GM13977 (cell line): ENCODE results near the gene ZBTB45.
"Not testable (repeated sequence)": the region's sequence is repeated elsewhere in the genome, so short reads cannot be mapped to it uniquely, and the experiment has no call there.

Source experiments
- DNase-seq: peaks from one replicate; pipeline ENCODE4 v3.0.0; 2012; ENCODE audit warnings: low spot score
- in situ Hi-C: fragments of 300-500 bp; cut with MboI; formaldehyde crosslinking; loops from one replicate; pipeline ENCODE4 v1.12.0; 2022; ENCODE audit warnings: low sequenced_read_pairs, low pct_unique_long_range_greater_than_20kb, mixed read lengths, inconsistent platforms; ENCODE audit not compliant: unreplicated experiment
- TF ChIP-seq, protein P1 (sequence below): IDR thresholded peaks from 2 replicates; pipeline ENCODE4 v1.5.1; 2012; ENCODE audit warnings: mild to moderate bottlenecking, control low read depth; ENCODE audit not compliant: insufficient read depth; ENCODE audit errors: extremely low read depth, missing control alignments

ZBTB45 gene

DNA sequence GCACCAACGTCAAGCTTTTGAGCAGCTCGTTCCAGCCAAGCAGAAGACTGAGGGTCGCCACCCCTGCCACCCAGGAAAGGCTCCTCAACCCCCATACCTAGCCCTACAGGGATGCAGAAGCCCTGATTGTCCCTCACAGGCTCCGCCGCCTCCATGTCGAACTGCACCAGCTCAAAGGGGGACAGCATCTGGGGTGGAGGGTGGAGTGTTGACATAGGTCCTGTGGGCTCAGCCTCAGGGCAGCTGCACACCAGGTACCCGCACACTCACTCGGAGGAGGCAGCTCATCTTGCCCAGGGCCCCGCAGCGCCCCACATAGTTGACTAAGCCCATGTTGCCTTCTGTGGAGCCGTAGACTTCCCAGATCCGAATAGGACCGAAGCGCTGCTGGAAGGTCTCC, 19.4 kb downstream of the ZBTB45 start:
- TF ChIP-seq, protein P1, sequence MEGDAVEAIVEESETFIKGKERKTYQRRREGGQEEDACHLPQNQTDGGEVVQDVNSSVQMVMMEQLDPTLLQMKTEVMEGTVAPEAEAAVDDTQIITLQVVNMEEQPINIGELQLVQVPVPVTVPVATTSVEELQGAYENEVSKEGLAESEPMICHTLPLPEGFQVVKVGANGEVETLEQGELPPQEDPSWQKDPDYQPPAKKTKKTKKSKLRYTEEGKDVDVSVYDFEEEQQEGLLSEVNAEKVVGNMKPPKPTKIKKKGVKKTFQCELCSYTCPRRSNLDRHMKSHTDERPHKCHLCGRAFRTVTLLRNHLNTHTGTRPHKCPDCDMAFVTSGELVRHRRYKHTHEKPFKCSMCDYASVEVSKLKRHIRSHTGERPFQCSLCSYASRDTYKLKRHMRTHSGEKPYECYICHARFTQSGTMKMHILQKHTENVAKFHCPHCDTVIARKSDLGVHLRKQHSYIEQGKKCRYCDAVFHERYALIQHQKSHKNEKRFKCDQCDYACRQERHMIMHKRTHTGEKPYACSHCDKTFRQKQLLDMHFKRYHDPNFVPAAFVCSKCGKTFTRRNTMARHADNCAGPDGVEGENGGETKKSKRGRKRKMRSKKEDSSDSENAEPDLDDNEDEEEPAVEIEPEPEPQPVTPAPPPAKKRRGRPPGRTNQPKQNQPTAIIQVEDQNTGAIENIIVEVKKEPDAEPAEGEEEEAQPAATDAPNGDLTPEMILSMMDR, result no peak
- in situ Hi-C loops, result no loop called here
- no peak for DNase-seq

DNA sequence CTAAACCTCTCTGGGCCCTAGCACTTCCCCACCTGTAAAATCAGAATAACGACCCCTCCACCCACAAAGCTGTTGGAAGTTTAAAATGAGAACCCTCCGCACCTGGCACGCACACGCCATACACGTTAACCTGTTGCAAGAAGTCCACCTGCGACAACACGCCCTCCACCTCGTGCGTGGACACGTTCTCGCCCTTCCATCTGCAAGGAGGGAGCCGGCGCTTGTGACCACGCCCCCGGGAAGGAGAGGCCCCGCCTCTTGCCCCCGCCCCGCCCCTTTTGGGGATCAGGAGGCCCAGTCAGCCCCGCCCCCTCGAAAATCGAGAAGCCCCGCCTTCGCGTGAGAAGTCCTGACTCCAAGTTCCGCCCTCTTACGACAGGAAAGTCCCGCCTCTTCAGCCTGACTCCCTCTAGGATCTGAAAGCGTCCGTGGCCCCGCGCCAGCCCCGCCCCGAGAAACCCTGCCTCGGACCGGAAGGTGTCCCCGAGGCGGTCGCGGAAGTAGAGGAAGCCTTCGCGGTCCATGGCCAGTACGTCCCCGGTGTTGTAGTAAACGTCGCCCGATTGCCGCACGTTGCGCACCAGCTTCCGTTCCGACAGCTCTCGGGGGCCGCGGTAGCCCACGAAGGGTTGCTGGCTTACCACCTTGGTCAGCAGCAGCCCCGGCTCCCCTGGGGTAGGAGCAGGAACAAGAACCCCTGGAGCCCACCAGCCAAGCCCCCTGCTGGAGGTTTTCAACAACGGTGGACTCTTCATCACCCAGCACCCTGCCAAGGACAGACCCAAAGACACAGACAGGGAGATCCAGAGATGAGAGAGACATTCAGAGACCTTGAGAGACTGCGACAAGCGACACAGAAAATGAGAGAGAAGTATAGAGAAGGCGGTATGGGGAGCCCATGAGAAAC, 20.3 kb downstream of the ZBTB45 start:
- DNase-seq, result peak; percentile 98
- TF ChIP-seq, protein P1, result peak; percentile 19
- in situ Hi-C loops, result no loop called here

DNA sequence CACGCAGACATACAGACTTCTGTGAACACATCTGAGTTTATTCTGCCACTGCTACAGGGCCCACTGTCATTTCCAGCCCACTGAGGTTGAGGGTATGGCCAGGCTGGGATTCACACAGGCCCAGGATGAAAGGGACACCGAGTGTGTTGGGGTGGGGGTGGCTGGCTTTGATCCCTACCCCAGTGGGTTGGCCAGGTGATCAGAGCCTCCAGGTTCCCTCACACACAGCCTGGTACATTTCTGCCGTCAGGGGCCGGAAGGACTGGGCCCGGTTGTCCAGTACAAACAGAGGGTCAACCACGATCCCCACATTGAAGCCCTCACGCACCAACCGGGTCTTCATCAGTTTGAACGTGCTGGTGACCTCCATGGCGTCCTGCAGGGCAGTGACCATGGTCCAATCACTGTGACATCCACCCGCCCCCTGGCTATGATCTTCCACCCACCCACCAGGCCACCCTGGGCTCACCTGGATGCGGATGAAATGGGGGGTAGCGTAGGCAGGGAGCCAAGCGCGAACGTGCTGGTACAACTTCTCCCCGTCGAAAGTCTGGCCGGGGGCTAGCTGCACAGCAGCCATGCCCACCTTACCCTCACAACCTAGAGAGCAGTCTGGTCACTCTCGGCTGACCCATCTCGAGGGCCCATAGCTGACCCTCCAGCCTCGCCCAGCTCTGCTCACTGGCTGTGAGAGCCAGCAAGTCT, 21.1 kb downstream of the ZBTB45 start:
- DNase-seq, result no peak
- TF ChIP-seq, protein P1, result no peak
- in situ Hi-C loops, result no loop called here

DNA sequence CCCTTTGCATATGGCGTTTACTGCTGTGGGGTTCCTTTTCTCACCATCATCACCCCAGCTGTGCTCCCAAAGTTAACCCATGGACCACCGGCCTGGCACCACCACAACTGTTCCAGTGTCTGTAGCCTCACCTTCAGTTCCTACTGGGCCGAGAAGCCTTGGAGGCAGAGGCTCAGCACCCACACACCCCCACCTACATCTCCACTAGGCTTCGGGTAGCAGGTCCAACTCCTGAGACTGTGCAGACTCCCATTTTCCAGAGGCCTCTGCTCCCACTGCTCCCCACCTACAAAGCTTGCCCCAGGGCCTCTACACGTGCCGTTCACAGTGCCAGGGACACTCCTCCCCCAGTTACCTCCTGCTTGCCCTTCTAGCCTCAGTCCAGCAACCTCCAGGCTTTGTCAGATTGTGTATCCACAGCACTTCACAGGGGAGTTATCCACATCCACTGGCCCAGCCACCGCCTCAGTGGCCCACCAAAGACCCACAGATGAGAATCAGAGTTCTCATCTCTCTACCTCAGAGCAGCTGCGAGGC, 21.9 kb downstream of the ZBTB45 start:
- in situ Hi-C loops, result no loop called here
- TF ChIP-seq, protein P1, result no peak
- DNase-seq, result no peak

DNA sequence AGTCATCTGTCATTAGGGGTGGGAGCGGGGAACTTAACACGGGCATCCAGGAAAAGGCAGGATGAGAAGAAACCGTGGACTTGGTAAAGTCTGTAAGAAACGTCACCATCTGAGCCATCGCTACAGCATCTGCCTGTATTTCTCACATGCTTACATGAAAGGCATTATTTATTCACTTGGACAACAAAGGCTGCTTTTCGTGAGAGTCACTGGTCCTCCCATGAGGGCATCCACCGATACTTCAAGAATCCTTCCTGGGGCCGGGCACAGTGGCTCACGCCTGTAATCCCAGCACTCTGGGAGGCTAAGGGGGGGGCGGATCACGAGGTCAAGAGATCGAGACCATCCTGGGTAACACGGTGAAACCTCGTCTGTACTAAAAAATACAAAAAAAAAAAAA, 27.3 kb downstream of the ZBTB45 start:
- TF ChIP-seq, protein P1, result no peak
- no peak for DNase-seq
- in situ Hi-C loops, result no loop called here

DNA sequence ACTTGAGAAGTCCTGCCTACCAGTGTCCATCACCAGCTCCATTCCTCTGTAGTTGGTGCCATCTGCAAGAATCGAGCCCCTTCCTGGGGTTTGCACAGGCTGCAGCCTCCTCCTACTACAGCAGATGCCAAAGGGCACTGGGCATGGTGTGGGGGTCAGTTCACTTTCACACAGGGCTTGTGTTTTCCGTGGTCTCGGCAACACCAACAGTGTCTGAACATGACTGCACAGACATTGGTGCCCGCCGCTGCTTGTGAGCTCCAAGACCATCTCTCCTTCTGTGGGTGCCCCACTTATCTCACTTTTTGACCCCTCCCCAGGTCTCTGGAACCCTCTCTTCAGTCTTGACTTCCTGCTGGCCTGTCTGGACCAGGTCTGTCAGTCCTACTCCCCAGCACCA, 28.2 kb downstream of the ZBTB45 start:
- TF ChIP-seq, protein P1, result no peak
- DNase-seq, result no peak
- in situ Hi-C loops, result no loop called here

DNA sequence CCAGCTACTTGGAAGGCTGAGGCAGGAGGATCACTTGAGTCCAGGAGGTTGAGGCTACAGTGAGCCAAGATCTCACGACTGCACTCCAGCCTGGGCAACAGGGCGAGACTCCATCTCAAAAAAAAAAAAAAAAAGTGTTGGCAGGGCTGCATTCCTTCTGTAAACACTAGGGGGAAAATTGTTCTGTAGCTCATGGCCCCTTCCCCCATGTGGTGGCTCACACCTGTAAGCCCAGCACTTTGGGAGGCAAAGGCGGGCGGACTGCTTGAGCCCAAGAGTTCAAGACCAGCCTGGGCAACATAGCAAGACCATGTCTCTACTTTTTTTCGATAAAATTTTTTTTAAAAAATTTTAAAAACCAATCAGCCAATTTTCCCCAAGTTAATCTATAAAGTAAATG, 35.3 kb downstream of the ZBTB45 start:
- in situ Hi-C loops, DNase-seq: not testable (repeated sequence)
